Measurements from ENCODE around the gene HTR2B.
"Not testable (repeated sequence)": the region's sequence is repeated elsewhere in the genome, so short reads cannot be mapped to it uniquely, and the experiment has no call there.

The HTR2B gene

GRCh38 chr2:231100321-231100720 is 24.5 kb downstream of the HTR2B start:
- FAIRE-seq; DNase-seq (ENCODE audit: extremely low spot score, insufficient read length, low read depth): not testable (repeated sequence)

- no peak for FAIRE-seq
- DNase-seq (ENCODE audit: extremely low spot score, insufficient read length, low read depth), result no peak
These were observed 24.9 kb downstream of the HTR2B start for GRCh38 chr2:231099918-231100317.

GRCh38 chr2:231094736-231095346 is 30.0 kb downstream of the HTR2B start:
- FAIRE-seq, result no peak
- DNase-seq (ENCODE audit: extremely low spot score, insufficient read length, low read depth), result no peak

- FAIRE-seq, result no peak
- DNase-seq (ENCODE audit: extremely low spot score, insufficient read length, low read depth), result no peak
These were observed 30.9 kb downstream of the HTR2B start for GRCh38 chr2:231093933-231094332.

- no peak for DNase-seq (ENCODE audit: extremely low spot score, insufficient read length, low read depth)
- no peak for FAIRE-seq
These were observed 36.1 kb downstream of the HTR2B start for GRCh38 chr2:231088754-231089153.

GRCh38 chr2:231084565-231084964 is 40.3 kb downstream of the HTR2B start:
- no peak for FAIRE-seq
- DNase-seq (ENCODE audit: extremely low spot score, insufficient read length, low read depth), result no peak

GRCh38 chr2:231069379-231070054 is 55.3 kb downstream of the HTR2B start:
- DNase-seq (ENCODE audit: extremely low spot score, insufficient read length, low read depth), result no peak
- FAIRE-seq, result no peak

- no peak for DNase-seq (ENCODE audit: extremely low spot score, insufficient read length, low read depth)
These were observed 56.2 kb downstream of the HTR2B start for GRCh38 chr2:231068525-231069222.

GRCh38 chr2:231067531-231067930 is 57.3 kb downstream of the HTR2B start:
- DNase-seq (ENCODE audit: extremely low spot score, insufficient read length, low read depth); FAIRE-seq: not testable (repeated sequence)

More at GRCh38 chr2:231068525-231069222, 56.2 kb downstream of the HTR2B start:
- no peak for FAIRE-seq

- peak; percentile 21 for FAIRE-seq
- no peak for DNase-seq (ENCODE audit: extremely low spot score, insufficient read length, low read depth)
These were observed 58.9 kb downstream of the HTR2B start for GRCh38 chr2:231065966-231066365.

- DNase-seq (ENCODE audit: extremely low spot score, insufficient read length, low read depth), result no peak
- FAIRE-seq, result no peak
These were observed 61.5 kb downstream of the HTR2B start for GRCh38 chr2:231063347-231063746.

- FAIRE-seq, result no peak
- no peak for DNase-seq (ENCODE audit: extremely low spot score, insufficient read length, low read depth)
These were observed 62.1 kb downstream of the HTR2B start for GRCh38 chr2:231062776-231063175.

GRCh38 chr2:231059756-231060155 is 65.1 kb downstream of the HTR2B start:
- FAIRE-seq (no peak), DNase-seq (ENCODE audit: extremely low spot score, insufficient read length, low read depth) (no peak)

- DNase-seq (ENCODE audit: extremely low spot score, insufficient read length, low read depth) (no peak), FAIRE-seq (no peak)
These were observed 65.9 kb downstream of the HTR2B start for GRCh38 chr2:231058761-231059550.

Data from GM18507 (cell line).